Right cardiac atrium (tissue), 5 donors: ENCODE data around the gene ACCS. TPM values are rescaled to one million over a fixed set of nuclear protein-coding genes. Genes with fewer than 3 reads are reported as not detected.

Source experiments
- ATAC-seq, 2 donors: fragments of 200-7000 bp; cut with Tn5 transposase; one replicate each; pipeline versions ENCODE4 v1.8.0 to v1.9.1; 2020; ENCODE audit warnings: moderate library complexity in 2 of 2, mild to moderate bottlenecking in 1 of 2
- DNase-seq, 3 donors: peaks; one replicate each; pipeline ENCODE4 v3.0.0-alpha.2; 2020
- H3K27ac ChIP-seq: one replicate; pipeline ENCODE4 v1.5.1; 2013; ENCODE audit warnings: mild to moderate bottlenecking, low read length, control low read depth, moderate library complexity
- H3K27me3 ChIP-seq: one replicate; pipeline ENCODE4 v1.6.1; 2013; ENCODE audit not compliant: control insufficient read depth, insufficient read depth
- H3K4me1 ChIP-seq: one replicate; pipeline ENCODE4 v1.6.1; 2013; ENCODE audit warnings: low read length; ENCODE audit not compliant: control insufficient read depth, insufficient read depth
- H3K4me3 ChIP-seq: one replicate; pipeline ENCODE4 v1.5.1; 2013; ENCODE audit warnings: low read length, control low read depth
- H3K9me3 ChIP-seq: one replicate; pipeline ENCODE4 v1.6.1; 2013; ENCODE audit warnings: low read length; ENCODE audit not compliant: control insufficient read depth
- WGBS: extraction: QIAGEN DNeasy Blood & Tissue Kit; methylation state at CpG from one replicate; pipeline ENCODE4 v1.1.7; 2013; 5-methylcytosine and 5-hydroxymethylcytosine counted together
- intact Hi-C, 4 donors: fragments of 100-400 bp; cut with DNase I; formaldehyde crosslinking; loops; one replicate each; pipeline versions ENCODE4 v1.11.0 to v1.14.0; 2022 to 2023
- polyA plus RNA-seq: library from polyadenylated mRNA; stranded (reverse); fragments of 200-250 nt; gene quantifications from one replicate; pipeline ENCODE4 v1.2.3, GENCODE V29; 2013
- total RNA-seq, 4 donors: library from RNA; stranded (reverse); fragmentation: NEBNext Ultra II Directional; extraction: Animal tissue kit (Norgen Biotek cat#: 25700); gene quantifications; one replicate each; pipeline ENCODE4 v1.2.1, GENCODE V29; 2021
- donor health status: healthy with polysubstance abuse.
- donor health status: DM: no; HTN: yes; CAD: no.
- donor health status: DM: no; HTN: no; CAD: no.
- donor health status: DM: no; HTN: yes; CAD: no; lungs with severe emphysema.
- donor health status: DM: yes; HTN: yes; CAD: no.

The ACCS gene
- total and polyA plus RNA-seq, 5 donors: 11.4 to 19.3 (median 15.9) TPM

DNA sequence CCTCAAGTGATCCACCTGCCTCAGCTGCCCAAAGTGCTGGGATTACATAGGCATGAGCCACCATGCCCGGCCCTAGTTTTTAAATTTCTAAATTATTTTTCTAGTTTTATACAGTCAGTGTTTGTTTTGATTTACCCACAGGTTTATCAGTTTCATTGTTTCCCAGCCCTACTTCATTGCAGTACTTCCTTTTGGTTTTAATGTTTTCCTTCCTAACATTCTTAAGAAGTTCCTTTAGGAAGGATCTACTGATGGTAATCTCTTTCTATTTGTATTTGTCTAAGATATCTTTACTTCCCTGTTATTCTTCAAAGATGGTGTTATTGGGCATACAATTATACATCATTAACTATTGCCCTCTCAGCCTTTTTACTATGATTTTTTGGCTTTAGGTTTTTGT, 24.5 kb downstream of the ACCS start:
- ATAC-seq (no peak), DNase-seq (no peak)
- 76% methylated on average over 1 of the region's 1 CpG for WGBS
- intact Hi-C loops: no loop called here
- Histone ChIP-seq H3K4me3 (no peak overlapping the region), H3K27me3 (no peaks in the 10 kb centered on the region), H3K9me3 (no peaks in the 10 kb centered on the region), H3K27ac (no peak overlapping the region), H3K4me1 (no peaks in the 10 kb centered on the region)

DNA sequence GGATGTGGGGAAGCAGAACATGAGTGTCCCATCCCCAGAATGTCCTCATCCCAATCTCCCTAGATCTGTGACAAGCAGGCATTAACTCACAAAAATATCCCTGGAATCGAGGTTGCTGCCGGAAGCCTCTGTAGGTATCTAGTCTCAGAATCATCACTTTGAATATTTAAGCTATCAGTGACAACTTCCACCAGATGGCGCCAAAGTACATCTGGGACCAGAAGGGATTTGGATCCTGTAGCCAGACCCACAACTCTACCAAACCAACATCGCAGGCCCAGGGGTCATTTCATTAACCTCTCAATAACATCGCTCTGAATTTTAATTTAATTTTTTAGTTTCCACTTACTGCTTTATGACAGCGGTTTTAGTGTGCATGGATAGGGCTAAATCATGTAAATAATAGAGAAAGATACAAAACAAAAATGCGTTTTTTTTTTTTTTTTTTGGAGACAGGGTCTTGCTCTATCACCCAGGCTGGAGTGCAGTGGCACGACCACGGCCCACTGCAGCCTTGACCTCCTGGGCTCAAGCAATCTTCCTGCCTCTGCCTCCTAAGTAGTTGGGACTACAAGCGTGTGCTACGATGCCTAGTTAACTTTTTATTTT, 28.3 kb downstream of the ACCS start:
- peak; percentile 57 to 60 for ATAC-seq
- no peak overlapping the region for H3K4me3 ChIP-seq
- intact Hi-C loops: no loop called here
- 29% methylated on average over 11 of the region's 11 CpGs for WGBS
- H3K9me3 ChIP-seq: no peaks in the 10 kb centered on the region
- no peak overlapping the region for H3K27ac ChIP-seq
- peak; percentile 62 to 80 (median 72) for DNase-seq
- no peaks in the 10 kb centered on the region for H3K27me3 ChIP-seq
- peaks cover 3% of the 10 kb centered on the region for H3K4me1 ChIP-seq

DNA sequence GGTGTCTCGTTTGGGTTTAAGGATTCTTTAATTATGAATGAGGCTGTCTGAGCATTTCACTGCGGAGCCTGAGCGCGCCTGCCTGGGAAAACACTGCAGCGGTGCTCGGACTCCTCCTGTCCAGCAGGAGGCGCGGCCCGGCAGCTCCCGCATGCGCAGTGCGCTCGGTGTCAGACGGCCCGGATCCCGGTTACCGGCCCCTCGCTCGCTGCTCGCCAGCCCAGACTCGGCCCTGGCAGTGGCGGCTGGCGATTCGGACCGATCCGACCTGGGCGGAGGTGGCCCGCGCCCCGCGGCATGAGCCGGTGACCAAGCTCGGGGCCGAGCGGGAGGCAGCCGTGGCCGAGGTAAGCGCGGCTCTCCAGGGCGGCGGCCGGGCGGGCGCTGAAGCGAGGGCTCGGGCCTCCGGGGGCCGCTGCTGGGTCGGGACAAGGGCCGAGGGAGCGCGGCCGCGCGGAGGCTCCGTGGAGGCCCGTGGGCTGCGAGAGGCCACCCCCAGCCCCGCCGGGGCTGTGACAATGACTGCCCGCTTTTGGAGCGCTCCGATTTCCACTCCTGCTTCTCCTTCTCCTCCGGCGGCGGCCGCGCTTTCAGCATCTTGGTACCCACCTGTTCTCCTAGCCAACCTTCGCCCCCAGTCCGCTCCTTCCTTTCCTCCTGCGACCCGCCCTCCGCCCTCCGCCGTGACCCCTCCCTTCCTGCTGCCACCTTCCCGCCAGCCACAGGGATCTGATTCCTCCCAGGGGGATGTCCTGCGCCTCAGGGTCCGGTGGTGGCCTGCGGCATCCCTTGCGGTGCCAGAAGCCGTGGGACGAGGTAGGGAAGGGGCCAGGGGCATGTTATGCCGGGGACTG, 29.7 kb downstream of the ACCS start, which contains the start of gene EXT2:
EXT2 (plus strand) TSS at position 173 of the 854 bp plus-strand sequence. CDS start 12,035 bp downstream, outside the sequence.
- DNase-seq (peak; percentile 91 to 97 (median 95)), ATAC-seq (peak; percentile 96 to 97)
- H3K4me3 ChIP-seq: peak within 1 kb of the TSS; percentile 87
- no peaks in the 10 kb centered on the region for H3K27me3 ChIP-seq
- H3K9me3 ChIP-seq: no peaks in the 10 kb centered on the region
- intact Hi-C loops: loop anchor here in 1 of 4 donors (5.0 kb wide), 1 partner anchor 447 kb away; no protein-coding TSS in a partner anchor
- H3K4me1 ChIP-seq: peaks cover 3% of the 10 kb centered on the region
- H3K27ac ChIP-seq: peak within 1 kb of the TSS; percentile 84
- WGBS: under 1% methylated on average over 83 of the region's 83 CpGs

DNA sequence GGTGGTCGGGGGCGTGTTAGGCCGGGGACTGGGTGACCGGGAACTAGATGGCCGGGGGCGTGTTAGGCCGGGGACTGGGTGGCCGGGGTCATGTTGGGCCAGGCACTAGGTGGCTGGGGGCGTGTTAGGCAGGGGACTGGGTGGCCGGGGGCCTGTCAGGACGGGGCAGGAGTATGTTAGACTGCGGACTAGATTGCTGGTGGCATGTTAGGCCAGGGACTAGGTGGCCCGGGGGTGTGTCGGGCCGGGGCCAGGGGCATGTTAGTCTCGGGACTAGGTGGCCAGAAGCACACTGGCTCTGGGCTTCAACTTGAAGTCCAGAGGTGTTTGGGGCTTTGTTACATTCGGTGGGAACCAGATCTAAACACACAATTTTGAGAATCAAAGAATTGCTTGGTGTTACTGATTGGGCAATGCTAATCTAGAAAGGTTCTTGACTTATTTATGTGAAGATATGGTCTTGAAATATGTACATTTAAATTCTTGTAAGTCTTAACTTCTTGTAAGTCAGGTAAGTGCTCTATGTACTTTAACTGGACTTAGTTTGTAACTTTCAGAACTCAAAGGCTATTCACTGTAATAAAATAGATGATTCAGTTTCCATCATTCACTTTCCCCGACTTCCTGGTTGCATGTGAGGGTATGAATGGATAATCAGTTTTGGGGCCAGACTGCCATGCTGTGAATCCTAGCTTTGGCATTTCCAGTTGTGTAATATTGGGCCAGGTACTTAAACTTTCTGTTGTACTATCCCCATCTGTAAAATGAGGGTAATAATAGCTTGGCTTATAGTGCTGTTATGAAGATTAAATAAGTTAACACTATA, 30.5 kb downstream of the ACCS start:
- DNase-seq (peak in 2 of 3 donors; percentile 61), ATAC-seq (peak in 1 of 2 donors; percentile 30)
- peak overlapping the region; percentile 87 for H3K4me3 ChIP-seq
- no peak overlapping the region for H3K27ac ChIP-seq
- peaks cover 3% of the 10 kb centered on the region for H3K4me1 ChIP-seq
- intact Hi-C loops: loop anchor here in 1 of 4 donors (5.0 kb wide), 1 partner anchor 446 kb away; no protein-coding TSS in a partner anchor
- 13% methylated on average over 18 of the region's 18 CpGs for WGBS
- no peaks in the 10 kb centered on the region for H3K9me3 ChIP-seq
- H3K27me3 ChIP-seq: no peaks in the 10 kb centered on the region

DNA sequence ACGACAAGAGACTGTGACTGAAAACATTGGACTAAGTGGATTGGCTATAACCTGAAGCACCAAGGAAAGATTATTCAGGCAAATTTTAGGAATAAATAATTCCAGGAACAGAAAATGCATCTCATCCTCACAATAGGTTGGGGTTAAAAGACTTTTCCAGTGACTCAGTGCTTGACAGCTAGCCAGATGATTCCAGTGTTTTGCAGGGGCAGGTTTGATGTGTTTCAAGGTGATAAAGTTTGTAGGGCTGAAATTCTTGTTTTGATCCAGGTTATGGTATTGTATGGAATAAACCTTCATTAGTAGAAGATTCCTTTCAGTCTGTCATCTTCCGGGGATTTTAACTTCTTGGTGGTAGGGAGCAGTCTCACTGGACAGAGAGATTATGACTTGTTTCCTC, 31.8 kb downstream of the ACCS start:
- 85% methylated on average over 2 of the region's 2 CpGs for WGBS
- no peak overlapping the region for H3K4me3 ChIP-seq
- no peak overlapping the region for H3K27ac ChIP-seq
- no peaks in the 10 kb centered on the region for H3K9me3 ChIP-seq
- intact Hi-C loops: loop anchor here in 1 of 4 donors (5.0 kb wide), 1 partner anchor 444 kb away; no protein-coding TSS in a partner anchor
- ATAC-seq (no peak), DNase-seq (no peak)
- no peaks in the 10 kb centered on the region for H3K27me3 ChIP-seq
- H3K4me1 ChIP-seq: peaks cover 5% of the 10 kb centered on the region

DNA sequence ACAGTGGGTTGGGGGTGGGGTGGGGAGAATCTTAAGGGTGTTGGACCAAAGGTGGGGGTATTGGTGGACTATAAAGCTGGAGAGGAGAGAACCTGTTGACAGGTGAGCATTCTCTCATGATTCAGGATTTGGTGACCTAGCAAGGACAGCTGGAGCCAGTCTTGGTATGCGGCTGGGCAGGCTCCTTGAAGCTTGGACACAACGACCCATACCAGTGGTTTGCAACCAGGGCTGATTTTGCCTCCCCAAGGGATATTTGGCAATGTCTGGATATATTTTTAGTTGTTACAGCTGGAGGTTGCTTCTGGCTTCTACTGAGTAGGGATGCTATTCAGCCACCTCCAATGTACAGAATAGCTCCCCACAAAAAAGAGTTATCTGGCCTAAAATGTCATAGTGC, 35.0 kb downstream of the ACCS start:
- Histone ChIP-seq H3K9me3 (no peaks in the 10 kb centered on the region), H3K4me1 (peaks cover 5% of the 10 kb centered on the region), H3K4me3 (no peak overlapping the region), H3K27me3 (no peaks in the 10 kb centered on the region), H3K27ac (no peak overlapping the region)
- WGBS: 85% methylated on average over 2 of the region's 2 CpGs
- ATAC-seq (no peak), DNase-seq (no peak)
- intact Hi-C loops: loop anchor here in 2 of 4 donors (5.0 to 10.0 kb wide), 2 partner anchors 431 to 434 kb away; no protein-coding TSS in a partner anchor

DNA sequence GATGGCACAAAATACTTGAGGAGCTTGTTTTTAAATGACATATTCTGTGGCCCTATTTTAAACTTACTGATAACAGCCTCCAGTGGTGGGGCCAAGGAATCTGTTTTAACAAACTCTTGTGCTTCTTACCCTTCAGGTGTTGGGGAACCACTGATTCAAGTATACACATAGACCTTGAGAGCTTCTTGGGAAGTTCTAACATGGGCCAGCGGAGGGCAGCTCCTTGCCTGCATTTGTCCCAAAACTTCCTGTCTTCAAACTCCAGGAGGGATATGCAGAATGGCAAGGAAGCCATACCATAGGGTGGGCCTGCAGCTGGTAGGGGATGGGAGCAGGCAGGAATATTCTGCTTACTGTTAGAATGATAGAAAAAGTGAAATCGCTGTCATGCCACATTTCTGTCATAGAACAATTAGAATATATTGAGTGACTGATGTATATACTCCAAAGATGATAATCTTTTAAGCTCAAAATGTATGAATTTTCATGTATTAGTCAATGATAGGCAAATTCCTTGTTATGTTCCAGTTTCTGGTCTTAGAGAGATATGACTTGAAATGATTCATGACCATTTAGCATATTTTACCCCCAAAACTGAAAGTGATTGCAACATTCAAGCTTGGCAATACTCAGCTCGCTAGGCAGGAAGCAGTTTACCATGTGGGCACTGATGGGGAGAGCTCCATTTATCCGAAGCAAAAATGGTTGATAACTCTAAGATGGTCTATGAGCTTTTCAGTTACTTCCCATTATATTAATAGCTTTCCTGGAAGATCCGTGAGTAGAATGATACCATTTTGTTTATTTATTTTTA, 38.6 kb downstream of the ACCS start:
- Histone ChIP-seq H3K27me3 (no peaks in the 10 kb centered on the region), H3K4me1 (peaks cover 2% of the 10 kb centered on the region), H3K9me3 (no peaks in the 10 kb centered on the region), H3K27ac (no peak overlapping the region), H3K4me3 (no peak overlapping the region)
- ATAC-seq (no peak), DNase-seq (no peak)
- 88% methylated on average over 5 of the region's 5 CpGs for WGBS
- intact Hi-C loops: loop anchor here in 2 of 4 donors (5.0 to 10.0 kb wide), 2 partner anchors 428 to 430 kb away; no protein-coding TSS in a partner anchor

DNA sequence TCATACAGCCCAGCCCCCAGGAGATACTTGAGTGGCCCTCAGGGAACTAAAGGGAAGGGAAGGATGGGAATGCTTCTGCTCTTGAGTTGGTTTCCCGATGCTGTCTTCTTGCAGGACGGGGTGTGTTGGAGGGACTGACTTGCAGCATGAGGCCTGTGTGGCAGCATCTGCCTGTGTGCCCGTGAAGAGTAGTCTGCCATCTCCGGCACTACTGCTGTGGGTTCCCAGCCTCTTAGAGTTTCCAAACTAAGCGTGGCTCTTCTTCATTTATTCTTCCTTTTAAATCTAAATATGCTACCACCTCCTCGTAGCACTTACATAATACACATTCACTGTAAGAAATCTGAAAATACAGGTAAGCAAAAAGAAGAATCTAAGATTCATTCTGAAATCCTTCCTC, 42.2 kb downstream of the ACCS start:
- Histone ChIP-seq H3K27me3 (no peaks in the 10 kb centered on the region), H3K4me1 (peaks cover 8% of the 10 kb centered on the region), H3K27ac (no peak overlapping the region), H3K4me3 (no peak overlapping the region), H3K9me3 (no peaks in the 10 kb centered on the region)
- 91% methylated on average over 6 of the region's 6 CpGs for WGBS
- no peak for DNase-seq
- ATAC-seq: no peak
- intact Hi-C loops: loop anchor here in 1 of 4 donors (10.0 kb wide), 1 partner anchor 427 kb away; no protein-coding TSS in a partner anchor

DNA sequence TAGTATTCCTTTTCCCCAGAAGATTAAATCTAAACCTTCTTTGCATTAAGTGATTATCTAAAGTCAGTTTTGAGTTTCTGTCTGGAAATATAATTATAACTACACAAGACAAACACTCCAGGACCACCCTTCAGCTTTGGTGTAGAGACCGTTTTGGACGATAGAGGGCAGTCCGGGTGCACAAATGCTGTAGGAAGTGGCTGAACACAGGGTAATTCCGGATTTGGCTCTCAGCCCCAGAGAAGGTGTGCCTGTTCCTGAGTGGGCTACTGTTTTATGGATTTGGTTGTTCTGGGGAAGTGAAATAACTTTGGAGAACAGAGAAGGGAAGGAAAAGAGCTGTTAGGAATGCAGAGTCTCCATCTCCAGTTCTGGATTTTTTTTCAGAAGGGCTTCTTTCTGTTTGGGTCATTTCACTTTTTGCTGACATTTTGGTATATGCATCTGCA, 44.2 kb downstream of the ACCS start:
- ATAC-seq (peak; percentile 81 to 84), DNase-seq (peak; percentile 49 to 78 (median 69))
- intact Hi-C loops: loop anchor here in 1 of 4 donors (5.0 kb wide), 1 partner anchor 427 kb away; no protein-coding TSS in a partner anchor
- peaks cover 8% of the 10 kb centered on the region for H3K4me1 ChIP-seq
- WGBS: 5% methylated on average over 4 of the region's 4 CpGs
- H3K27me3 ChIP-seq: no peaks in the 10 kb centered on the region
- no peaks in the 10 kb centered on the region for H3K9me3 ChIP-seq
- no peak overlapping the region for H3K27ac ChIP-seq
- H3K4me3 ChIP-seq: no peak overlapping the region
